ENCODE measurements around the gene MKI67.

MKI67 gene

GRCh38 chr10:128052696-128053095 is 73.5 kb downstream of the MKI67 start:
- no peaks in the 10 kb centered on the region for H3K36me3 ChIP-seq
- TF ChIP-seq CTCF (IDR thresholded peaks at IDR 0.05; ENCODE audit: low read depth, low read length), result no peak
- H3K4me3 ChIP-seq (ENCODE audit: low read depth, low read length), result no peak overlapping the region
- no peak for DNase-seq
- H3K27me3 ChIP-seq, result no peaks in the 10 kb centered on the region
- no peaks in the 10 kb centered on the region for H3K9me3 ChIP-seq
- H3K4me1 ChIP-seq, result no peaks in the 10 kb centered on the region

DNA sequence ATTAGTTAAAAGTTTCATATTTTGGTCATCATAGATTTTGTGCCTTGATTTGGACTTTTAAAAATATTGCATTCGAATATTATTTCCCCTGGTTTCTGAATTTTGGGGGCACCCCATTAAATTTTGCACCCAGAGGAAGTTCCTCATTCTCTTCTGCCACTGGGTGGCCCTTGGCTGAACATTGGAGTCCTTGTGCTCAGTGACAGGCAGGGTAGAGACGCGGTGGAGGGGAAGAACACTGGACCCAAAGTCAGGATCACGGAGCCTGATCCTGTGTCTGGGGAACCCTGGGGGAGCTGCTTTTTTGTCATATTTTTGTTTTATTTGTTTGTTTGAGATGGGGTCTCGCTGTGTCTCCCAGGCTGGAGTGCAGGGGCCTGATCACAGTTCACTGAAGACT is 74.7 kb downstream of the MKI67 start:
- TF ChIP-seq CTCF (IDR thresholded peaks at IDR 0.05; ENCODE audit: low read depth, low read length), result no peak
- Histone ChIP-seq H3K4me1 (no peaks in the 10 kb centered on the region), H3K36me3 (no peaks in the 10 kb centered on the region), H3K4me3 (ENCODE audit: low read depth, low read length) (no peak overlapping the region), H3K9me3 (no peaks in the 10 kb centered on the region), H3K27me3 (no peaks in the 10 kb centered on the region)
- DNase-seq, result no peak

DNA sequence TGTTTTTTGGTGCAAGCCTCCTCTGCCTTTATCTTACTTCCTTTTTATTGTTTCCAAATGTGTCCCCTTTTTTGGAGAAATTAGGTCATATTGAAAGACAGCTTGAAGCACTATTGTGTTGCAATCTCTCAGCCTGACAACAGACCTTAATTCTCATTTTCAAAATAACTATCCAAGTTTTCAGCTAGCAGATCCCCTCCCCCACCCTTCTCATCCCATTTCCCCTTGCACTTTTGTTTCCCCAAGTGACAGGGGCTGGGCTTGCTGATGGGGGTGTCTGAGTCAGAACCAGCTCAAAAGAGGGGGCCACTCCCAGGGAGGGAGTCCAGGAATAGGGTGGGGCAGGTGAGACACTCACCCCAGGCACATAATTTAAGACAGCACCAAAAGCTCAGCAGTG is 75.3 kb downstream of the MKI67 start:
- Histone ChIP-seq H3K4me3 (ENCODE audit: low read depth, low read length) (no peak overlapping the region), H3K36me3 (no peaks in the 10 kb centered on the region), H3K4me1 (no peaks in the 10 kb centered on the region), H3K9me3 (no peaks in the 10 kb centered on the region), H3K27me3 (no peaks in the 10 kb centered on the region)
- TF ChIP-seq CTCF (IDR thresholded peaks at IDR 0.05; ENCODE audit: low read depth, low read length), result no peak
- no peak for DNase-seq

DNA sequence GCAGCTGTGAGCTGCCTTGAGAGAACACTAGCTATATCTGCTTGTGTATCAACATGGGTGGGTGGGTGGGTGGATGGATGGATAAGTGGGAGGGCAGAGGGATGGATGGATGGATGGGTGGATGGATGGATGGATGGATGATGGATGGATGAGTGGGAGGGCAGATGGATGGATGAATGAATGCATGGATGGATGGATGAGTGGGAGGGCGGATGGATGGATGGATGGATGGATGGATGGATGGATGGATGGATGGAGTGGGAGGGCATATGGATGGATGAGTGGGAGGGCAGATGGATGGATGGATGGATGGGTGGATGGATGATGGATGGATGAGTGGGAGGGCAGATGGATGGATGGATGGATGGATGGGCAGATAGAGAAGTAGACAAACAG is 76.1 kb downstream of the MKI67 start:
- H3K27me3 ChIP-seq, result no peaks in the 10 kb centered on the region
- no peak for DNase-seq
- H3K4me3 ChIP-seq (ENCODE audit: low read depth, low read length), result no peak overlapping the region
- H3K4me1 ChIP-seq, result no peaks in the 10 kb centered on the region
- H3K36me3 ChIP-seq, result no peaks in the 10 kb centered on the region
- H3K9me3 ChIP-seq, result no peaks in the 10 kb centered on the region
- TF ChIP-seq CTCF (IDR thresholded peaks at IDR 0.05; ENCODE audit: low read depth, low read length), result no peak

DNA sequence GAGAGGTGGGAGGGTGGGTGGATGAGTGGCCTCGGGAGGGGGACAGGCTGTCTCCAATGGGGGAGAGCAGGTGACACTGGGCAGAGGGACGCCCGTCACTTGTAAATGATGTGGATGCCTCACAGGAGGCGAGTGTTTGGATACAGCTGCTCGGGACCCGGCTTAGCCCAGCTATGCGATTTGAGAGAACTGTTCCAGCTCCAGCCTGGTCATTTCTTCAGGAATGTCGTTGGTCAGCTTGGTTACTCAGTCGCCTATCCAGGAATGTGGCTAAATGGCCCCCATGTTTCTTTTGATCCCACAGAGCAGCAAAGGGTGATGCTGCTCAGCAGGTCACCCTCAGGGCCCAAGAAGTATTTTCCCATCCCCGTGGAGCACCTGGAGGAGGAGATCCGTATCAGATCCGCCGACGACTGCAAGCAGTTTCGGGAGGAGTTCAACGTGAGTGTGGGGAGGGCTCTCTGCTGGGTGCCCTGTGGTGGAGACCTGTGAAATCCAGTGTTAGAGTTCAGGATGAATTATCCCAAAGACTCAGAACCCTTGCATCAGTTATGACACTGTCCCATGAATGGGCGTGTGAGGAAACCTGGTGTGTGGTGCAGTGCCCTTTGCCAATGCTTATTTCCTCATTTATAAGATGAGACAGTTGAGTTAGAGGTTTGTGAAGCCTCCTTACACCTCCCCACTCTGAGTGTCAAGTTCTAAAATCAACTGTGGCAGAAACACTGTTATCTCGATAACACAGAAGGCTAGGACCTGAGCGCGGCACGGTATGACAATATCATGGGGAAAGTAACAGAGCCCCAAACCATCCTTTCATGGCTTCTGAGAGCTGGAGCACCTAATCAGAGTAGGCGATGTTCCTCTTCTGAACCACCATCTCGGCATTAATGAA is 76.8 kb downstream of the MKI67 start:
- H3K27me3 ChIP-seq, result no peaks in the 10 kb centered on the region
- H3K9me3 ChIP-seq, result no peaks in the 10 kb centered on the region
- no peak for DNase-seq
- no peaks in the 10 kb centered on the region for H3K4me1 ChIP-seq
- TF ChIP-seq CTCF (IDR thresholded peaks at IDR 0.05; ENCODE audit: low read depth, low read length), result no peak
- no peak overlapping the region for H3K4me3 ChIP-seq (ENCODE audit: low read depth, low read length)
- H3K36me3 ChIP-seq, result no peaks in the 10 kb centered on the region

DNA sequence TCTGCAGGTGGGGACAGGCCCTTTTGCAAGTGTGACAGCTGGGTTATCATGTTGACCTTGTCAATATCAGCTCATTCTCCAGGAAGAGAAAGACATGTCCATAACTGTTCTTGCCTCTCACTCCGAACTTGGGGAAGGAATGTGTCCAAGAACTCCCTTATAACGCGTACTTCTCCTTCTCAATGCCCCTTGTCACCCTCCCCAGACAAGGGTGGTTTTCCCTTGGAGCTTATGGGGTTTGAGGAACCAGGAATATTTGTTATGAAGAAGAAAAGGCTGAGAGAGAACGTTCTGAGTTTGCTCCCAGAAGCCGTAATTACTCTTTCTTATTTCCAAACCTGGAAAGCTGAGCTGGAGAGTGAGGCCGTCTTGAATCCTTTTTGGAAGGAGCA is 77.4 kb downstream of the MKI67 start:
- H3K27me3 ChIP-seq, result no peaks in the 10 kb centered on the region
- H3K9me3 ChIP-seq, result no peaks in the 10 kb centered on the region
- no peak for DNase-seq
- TF ChIP-seq CTCF (IDR thresholded peaks at IDR 0.05; ENCODE audit: low read depth, low read length), result no peak
- no peaks in the 10 kb centered on the region for H3K36me3 ChIP-seq
- H3K4me1 ChIP-seq, result no peaks in the 10 kb centered on the region
- H3K4me3 ChIP-seq (ENCODE audit: low read depth, low read length), result no peak overlapping the region

Data from BE2C (cell line).